ENCODE data around the gene IQSEC2. TPM values are rescaled to one million over a fixed set of nuclear protein-coding genes. Genes with fewer than 3 reads are reported as not detected.

Gene IQSEC2
- total RNA-seq (2013), result 17.2 TPM
- polyA plus RNA-seq (10 to 100 TPM in 1 of 3 donors, 1 to 10 TPM in 2; 6.5 to 31.2 (median 6.9) TPM), polyA minus RNA-seq (14.0 and 20.3 TPM in 2 replicates), total RNA-seq (2.9 to 34.4 (median 12.7) reads per million in 11 experiments)

DNA sequence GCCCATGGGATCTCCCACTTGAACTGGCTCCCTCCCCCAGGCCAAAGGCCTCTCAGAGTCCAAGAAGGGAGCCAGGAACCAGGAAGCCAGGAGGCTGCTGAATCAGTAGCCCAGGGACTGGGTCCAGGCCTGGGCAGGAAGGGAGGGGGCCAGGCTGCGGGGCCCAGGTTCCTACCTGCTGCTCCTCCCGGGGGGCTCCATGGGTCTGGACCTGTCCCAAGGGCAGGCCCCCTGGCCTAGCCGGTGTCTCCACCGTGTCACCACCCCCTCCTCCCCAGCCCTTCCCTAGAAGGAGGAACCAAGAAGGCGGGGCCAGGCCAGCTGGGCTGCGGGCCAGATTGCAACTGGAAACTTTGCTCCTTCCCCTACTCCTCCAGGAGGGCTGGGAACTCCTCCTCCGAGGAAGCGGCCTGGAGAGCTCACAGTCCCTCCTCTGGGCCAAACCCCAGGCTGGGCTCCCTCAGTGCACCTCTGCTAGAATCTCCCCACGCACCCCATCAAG is at the start of gene IQSEC2:
Gene IQSEC2, minus strand, starts transcription at position 264 of the 502 bp plus-strand sequence.
- Histone ChIP-seq H4K20me1 (ENCODE audit: insufficient read depth, low read length) (peaks cover 6% of the 10 kb centered on the region), H2AFZ (ENCODE audit: insufficient read depth, low read depth, low read length, poor library complexity, severe bottlenecking) (peak within 1 kb of the TSS; percentile 68), H3K4me3 (replicated peaks in 1 of 3; ENCODE audit: low read depth in 2 of 3, low read length in 3 of 3) (peak within 1 kb of the TSS; percentile 47 to 78 (median 58)), H3K27me3 (ENCODE audit: control insufficient read depth in 2 of 2, insufficient read depth in 2 of 2, low read length in 2 of 2) (no peaks in the 10 kb centered on the region), H3K79me2 (ENCODE audit: insufficient read depth, low read length) (peaks cover 10% of the 10 kb centered on the region), H3K4me1 (ENCODE audit: control insufficient read depth in 1 of 2, insufficient read depth in 2 of 2, low read length in 2 of 2) (peaks cover 48 to 52% of the 10 kb centered on the region in 2 donors), H3K9ac (ENCODE audit: insufficient read depth, low read length, poor library complexity, severe bottlenecking) (peak within 1 kb of the TSS; percentile 70), H3K4me2 (replicated peaks; ENCODE audit: extremely low read depth, low read length, poor library complexity, severe bottlenecking) (peak within 1 kb of the TSS; percentile 77), H3K27ac (ENCODE audit: low read depth in 1 of 2, low read length in 2 of 2) (peak within 1 kb of the TSS; percentile 44 to 80), H3K9me3 (replicated peaks in 1 of 2; ENCODE audit: control insufficient read depth in 1 of 2, insufficient read depth in 1 of 2, low read length in 2 of 2) (no peaks in the 10 kb centered on the region), H3K36me3 (replicated peaks in 1 of 2; ENCODE audit: control insufficient read depth in 1 of 2, insufficient read depth in 2 of 2, low read length in 2 of 2) (no peaks in the 10 kb centered on the region)
- Mint-ChIP-seq H3K4me3 (peak within 1 kb of the TSS; percentile 74 to 88), H3K4me1 (peaks cover 56% of the 10 kb centered on the region), H3K36me3 (no peaks in the 10 kb centered on the region), H3K9me3 (peaks cover 0 to 2% (median 0%) of the 10 kb centered on the region in 7 donors), H3K27me3 (ENCODE audit: low read depth in 3 of 3) (peaks cover 0 to 46% (median 0%) of the 10 kb centered on the region in 3 donors), H3K27ac (peak within 1 kb of the TSS in 6 of 7 donors; percentile 25 to 87 (median 75))
- DNase-seq, result peak; percentile 21 to 53 (median 41)
- TF ChIP-seq, protein P1, sequence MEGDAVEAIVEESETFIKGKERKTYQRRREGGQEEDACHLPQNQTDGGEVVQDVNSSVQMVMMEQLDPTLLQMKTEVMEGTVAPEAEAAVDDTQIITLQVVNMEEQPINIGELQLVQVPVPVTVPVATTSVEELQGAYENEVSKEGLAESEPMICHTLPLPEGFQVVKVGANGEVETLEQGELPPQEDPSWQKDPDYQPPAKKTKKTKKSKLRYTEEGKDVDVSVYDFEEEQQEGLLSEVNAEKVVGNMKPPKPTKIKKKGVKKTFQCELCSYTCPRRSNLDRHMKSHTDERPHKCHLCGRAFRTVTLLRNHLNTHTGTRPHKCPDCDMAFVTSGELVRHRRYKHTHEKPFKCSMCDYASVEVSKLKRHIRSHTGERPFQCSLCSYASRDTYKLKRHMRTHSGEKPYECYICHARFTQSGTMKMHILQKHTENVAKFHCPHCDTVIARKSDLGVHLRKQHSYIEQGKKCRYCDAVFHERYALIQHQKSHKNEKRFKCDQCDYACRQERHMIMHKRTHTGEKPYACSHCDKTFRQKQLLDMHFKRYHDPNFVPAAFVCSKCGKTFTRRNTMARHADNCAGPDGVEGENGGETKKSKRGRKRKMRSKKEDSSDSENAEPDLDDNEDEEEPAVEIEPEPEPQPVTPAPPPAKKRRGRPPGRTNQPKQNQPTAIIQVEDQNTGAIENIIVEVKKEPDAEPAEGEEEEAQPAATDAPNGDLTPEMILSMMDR (IDR thresholded peaks at IDR 0.05), result no peak
- intact Hi-C loops (cut with micrococcal nuclease), result no loop called here
- no CpG with 5 or more reads among the region's 9 CpGs for WGBS (ENCODE audit: insufficient coverage)

DNA sequence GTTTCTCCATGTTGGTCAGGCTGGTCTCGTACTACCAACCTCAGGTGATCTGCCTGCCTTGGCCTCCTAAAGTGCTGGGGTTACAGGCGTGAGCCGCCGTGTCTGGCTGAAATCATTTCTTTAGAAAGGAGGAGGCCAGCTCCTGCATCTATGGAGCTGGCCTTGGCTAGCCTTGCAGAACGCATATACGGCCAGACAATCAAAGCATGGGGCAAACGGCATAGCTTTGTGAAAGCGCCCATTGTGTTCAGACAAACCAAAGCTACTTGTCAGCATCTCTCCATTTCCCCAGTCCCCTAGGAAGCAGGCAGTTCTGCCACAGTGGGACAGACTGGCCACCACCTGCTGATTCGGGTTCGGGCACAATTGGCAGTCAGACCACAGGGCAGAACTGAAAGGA is 48.9 kb upstream of the IQSEC2 start:
- Histone ChIP-seq H3K36me3 (replicated peaks in 1 of 2; ENCODE audit: control insufficient read depth in 1 of 2, insufficient read depth in 2 of 2, low read length in 2 of 2) (no peaks in the 10 kb centered on the region), H3K27ac (ENCODE audit: low read depth in 1 of 2, low read length in 2 of 2) (no peak overlapping the region), H2AFZ (ENCODE audit: insufficient read depth, low read depth, low read length, poor library complexity, severe bottlenecking) (no peak overlapping the region), H3K9ac (ENCODE audit: insufficient read depth, low read length, poor library complexity, severe bottlenecking) (no peak overlapping the region), H3K27me3 (ENCODE audit: control insufficient read depth in 2 of 2, insufficient read depth in 2 of 2, low read length in 2 of 2) (peaks cover 27 to 34% of the 10 kb centered on the region in 2 donors), H3K79me2 (ENCODE audit: insufficient read depth, low read length) (no peaks in the 10 kb centered on the region), H3K4me3 (replicated peaks in 1 of 3; ENCODE audit: low read depth in 2 of 3, low read length in 3 of 3) (no peak overlapping the region), H3K4me1 (ENCODE audit: control insufficient read depth in 1 of 2, insufficient read depth in 2 of 2, low read length in 2 of 2) (no peaks in the 10 kb centered on the region), H3K4me2 (replicated peaks; ENCODE audit: extremely low read depth, low read length, poor library complexity, severe bottlenecking) (no peak overlapping the region), H3K9me3 (replicated peaks in 1 of 2; ENCODE audit: control insufficient read depth in 1 of 2, insufficient read depth in 1 of 2, low read length in 2 of 2) (no peaks in the 10 kb centered on the region), H4K20me1 (ENCODE audit: insufficient read depth, low read length) (no peaks in the 10 kb centered on the region)
- Mint-ChIP-seq H3K4me3 (no peak overlapping the region), H3K27ac (no peak overlapping the region), H3K27me3 (ENCODE audit: low read depth in 3 of 3) (peaks cover 19 to 64% (median 31%) of the 10 kb centered on the region in 3 donors), H3K9me3 (peaks cover 0 to 4% (median 0%) of the 10 kb centered on the region in 7 donors), H3K4me1 (no peaks in the 10 kb centered on the region), H3K36me3 (no peaks in the 10 kb centered on the region)
- DNase-seq, result no peak
- 100% methylated on average over 4 of the region's 10 CpGs for WGBS (ENCODE audit: insufficient coverage)
- TF ChIP-seq, protein P1 (IDR thresholded peaks at IDR 0.05), result no peak
- intact Hi-C loops (cut with micrococcal nuclease), result no loop called here

Data from CD14-positive monocyte (primary cell).